Measurements from ENCODE around the gene KLHL6.

DNA sequence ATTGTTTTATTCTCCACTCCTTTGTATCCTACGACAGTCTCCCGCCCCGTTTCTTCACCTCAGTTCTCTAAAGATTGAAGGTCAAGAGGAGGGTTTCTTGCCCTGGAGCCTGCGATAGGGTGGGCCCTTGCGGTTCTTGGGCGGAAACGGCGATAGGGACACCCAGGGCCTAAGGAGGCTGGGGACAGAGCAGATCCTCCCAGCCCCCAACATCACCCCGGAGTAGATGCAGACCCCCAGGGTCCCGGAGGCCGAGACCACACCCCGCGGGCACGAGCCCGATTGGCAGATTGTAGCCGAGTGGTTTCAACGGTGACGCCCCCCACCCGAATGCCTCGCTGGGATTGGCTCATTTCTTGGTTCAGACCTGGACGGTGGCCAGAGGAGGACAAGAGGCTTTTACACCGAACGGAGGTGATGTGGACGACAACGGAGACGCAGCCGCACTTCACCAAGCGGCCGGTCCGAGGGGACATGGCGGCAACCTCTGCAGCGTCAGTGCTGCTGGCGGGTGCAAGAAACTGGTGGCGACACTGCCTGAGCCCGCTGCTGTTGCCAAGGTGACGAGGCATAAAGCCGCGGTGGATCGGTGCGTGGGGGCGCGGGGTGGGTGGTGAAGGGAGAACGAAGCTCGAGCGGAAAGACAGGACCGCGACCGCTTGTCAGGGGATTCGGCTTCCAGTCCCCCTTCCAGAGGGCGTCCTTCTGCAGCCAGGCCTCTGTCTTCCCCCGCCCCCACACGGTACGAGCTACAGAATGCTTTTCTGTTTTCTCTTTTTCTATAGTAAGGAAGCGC lies 108.1 kb downstream of the KLHL6 start:
- TF ChIP-seq CTCF (IDR thresholded peaks at IDR 0.05) (peak in 2 of 6 experiments; percentile 23 to 27), POLR2A (IDR thresholded peaks at IDR 0.05) (peak; percentile 90 to 97)

Data from adrenal gland (tissue), 5 donors.